K562 (cell line): ENCODE results near the gene ABCC11. TPM values are rescaled to one million over a fixed set of nuclear protein-coding genes. Genes with fewer than 3 reads are reported as not detected.

Experiments
- BCL6 ChIP-seq: fragments of 250-450 bp; sonication (Bioruptor Pico); IDR thresholded peaks from 2 replicates; pipeline ENCODE4 v1.4.0; 2020
- E2F3 ChIP-seq: fragments of 250-450 bp; sonication (Bioruptor Pico); IDR thresholded peaks from 2 replicates; pipeline ENCODE4 v1.4.0; 2020; ENCODE audit warnings: mild to moderate bottlenecking
- E2F5 ChIP-seq: sonication (generic); formaldehyde crosslinking; IDR thresholded peaks from 2 replicates; pipeline ENCODE4 v1.8.0; 2022; ENCODE audit warnings: mild to moderate bottlenecking, missing genetic modification reagents
- FOXK2 ChIP-seq, 2 experiments: fragments of 450-650 bp; IDR thresholded peaks in 1 of 2; conservative IDR thresholded peaks in 1 of 2; 2 replicates each; pipeline ENCODE4 v1.6.1; 2016; ENCODE audit warnings: low read depth in 2 of 2, mild to moderate bottlenecking in 1 of 2
- HDAC8 ChIP-seq: fragments of 450-650 bp; IDR thresholded peaks from 2 replicates; pipeline ENCODE4 v1.6.1; 2016; ENCODE audit warnings: mild to moderate bottlenecking, missing genetic modification characterization, moderate library complexity, missing compliant biosample characterization
- MCM7 ChIP-seq, 2 experiments: fragments of 450-650 bp; IDR thresholded peaks; 2 replicates each; pipeline ENCODE4 v1.6.1; 2016 to 2018
- MITF ChIP-seq: IDR thresholded peaks from 2 replicates; pipeline ENCODE4 v1.6.1; 2014; ENCODE audit warnings: antibody characterized with exemption
- NFE2 ChIP-seq: IDR thresholded peaks from 2 replicates; pipeline ENCODE4 v1.6.1; 2014; ENCODE audit warnings: antibody characterized with exemption, low read depth
- RBM25 ChIP-seq: fragments of 200-400 bp; formaldehyde crosslinking; IDR thresholded peaks from 2 replicates; pipeline ENCODE4 v1.6.1; 2018; ENCODE audit warnings: low read length, low read depth, moderate library complexity; ENCODE audit not compliant: severe bottlenecking
- SMARCB1 ChIP-seq: IDR thresholded peaks from 2 replicates; pipeline ENCODE4 v1.6.1; 2011; ENCODE audit warnings: improper control_type of control experiment, low read depth; ENCODE audit not compliant: insufficient read length
- ZBTB12 ChIP-seq: fragments of 250-450 bp; sonication (Bioruptor Pico); IDR thresholded peaks from 2 replicates; pipeline ENCODE4 v1.4.0; 2020
- ZNF354B ChIP-seq: fragments of 250-450 bp; sonication (Bioruptor Pico); IDR thresholded peaks from 2 replicates; pipeline ENCODE4 v1.4.0; 2020
- ZNF408 ChIP-seq: fragments of 250-450 bp; sonication (Bioruptor Pico); IDR thresholded peaks from 2 replicates; pipeline ENCODE4 v1.4.0; 2020; ENCODE audit warnings: low read depth, mild to moderate bottlenecking, moderate library complexity
- ZNF57 ChIP-seq: fragments of 450-650 bp; formaldehyde crosslinking; IDR thresholded peaks from 2 replicates; pipeline ENCODE4 v1.4.0; 2020; ENCODE audit warnings: mild to moderate bottlenecking, moderate library complexity
- polyA plus RNA-seq, 8 experiments: library from polyadenylated mRNA; depleted of rRNA in 4 of 8; stranded (reverse) in 5 of 8; unstranded in 3 of 8; fragments of >200 nt; fragmentation: Nextera tagmentation in 2 of 8; fragmentation: Illumina TruSeq in 1 of 8; extraction: Ambion mirVana in 2 of 8; extraction: Trizol in 1 of 8; gene quantifications; 2 replicates each; pipeline versions ENCODE4 v1.2.1 to v1.2.3, GENCODE V29; 2011 to 2014; ENCODE audit warnings: inconsistent platforms in 1 of 8, missing spikeins in 1 of 8
- total RNA-seq, 7 experiments: library from RNA; depleted of rRNA in 6 of 7; stranded (reverse); fragments of >200 nt in 6 of 7; fragmentation: Illumina TruSeq in 2 of 7; extraction: Trizol in 2 of 7; gene quantifications; 2 replicates each; pipeline versions ENCODE4 v1.2.1 to v1.2.3, GENCODE V29; 2011 to 2021; ENCODE audit warnings: low replicate concordance in 1 of 7

Gene ABCC11
- total and polyA plus RNA-seq, 9 of the 15 experiments (the other 6 are each of a cell fraction or from before 2014, with no cell fraction given): 0.04 to 0.14 (median 0.04) TPM; not detected in 6

GRCh38 chr16:48218473-48218872, 28.9 kb downstream of the ABCC11 start (continued):
- TF ChIP-seq MITF: no peak
- TF ChIP-seq FOXK2 (conservative IDR thresholded peaks at IDR 0.05 in 1 of 2, IDR thresholded peaks at IDR 0.05 in 1 of 2; ENCODE audit: low read depth in 2 of 2): no peak
- TF ChIP-seq HDAC8 (tag): no peak
- TF ChIP-seq RBM25: no peak
- TF ChIP-seq NFE2: no peak
- TF ChIP-seq ZBTB12 (CRISPR knock-in tag): no peak
- TF ChIP-seq E2F3 (CRISPR knock-in tag): no peak
- TF ChIP-seq ZNF57 (CRISPR knock-in tag): no peak
- TF ChIP-seq SMARCB1: no peak
- TF ChIP-seq E2F5 (CRISPR knock-in tag): no peak
- no peak for TF ChIP-seq ZNF354B (CRISPR knock-in tag)
- no peak for TF ChIP-seq MCM7 (IDR thresholded peaks at IDR 0.05)
- TF ChIP-seq BCL6: no peak
- no peak for TF ChIP-seq ZNF408
